ENCODE measurements around the gene PLB1.

PLB1 gene

DNA sequence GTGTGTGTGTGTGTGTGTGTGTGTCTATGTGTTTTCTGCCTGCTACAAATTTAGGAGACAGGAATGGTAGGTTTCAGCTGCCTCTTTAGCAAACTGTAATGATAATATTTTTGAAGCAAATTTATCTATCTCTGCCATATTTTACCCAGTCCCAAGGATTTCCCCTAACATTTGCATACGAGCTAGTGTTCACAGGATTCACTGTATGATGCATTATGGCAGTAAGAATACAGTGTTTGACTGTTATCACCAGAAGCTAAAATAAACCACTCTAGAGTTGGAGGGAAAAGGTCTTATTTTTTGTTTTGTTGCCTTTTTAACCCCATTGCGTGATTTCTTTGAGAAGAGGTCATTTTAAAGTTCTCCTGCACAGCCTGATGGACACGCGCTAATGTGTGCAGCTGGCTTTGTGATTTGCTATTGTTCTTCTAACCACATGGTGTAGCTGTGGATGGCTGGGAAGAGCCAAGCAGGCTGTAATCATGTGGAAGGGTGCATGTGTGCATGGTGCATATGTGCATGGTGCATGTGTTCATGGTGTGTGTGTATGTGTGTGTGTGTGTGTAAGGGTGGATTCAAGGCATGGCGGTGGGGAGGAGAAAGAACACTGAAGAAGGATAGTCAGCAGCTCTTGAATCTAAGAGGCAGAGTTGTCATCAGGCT is 62.4 kb downstream of the PLB1 start:
- no peak overlapping the region for H3K4me3 ChIP-seq (ENCODE audit: low read depth, low read length)
- TF ChIP-seq, protein P1, sequence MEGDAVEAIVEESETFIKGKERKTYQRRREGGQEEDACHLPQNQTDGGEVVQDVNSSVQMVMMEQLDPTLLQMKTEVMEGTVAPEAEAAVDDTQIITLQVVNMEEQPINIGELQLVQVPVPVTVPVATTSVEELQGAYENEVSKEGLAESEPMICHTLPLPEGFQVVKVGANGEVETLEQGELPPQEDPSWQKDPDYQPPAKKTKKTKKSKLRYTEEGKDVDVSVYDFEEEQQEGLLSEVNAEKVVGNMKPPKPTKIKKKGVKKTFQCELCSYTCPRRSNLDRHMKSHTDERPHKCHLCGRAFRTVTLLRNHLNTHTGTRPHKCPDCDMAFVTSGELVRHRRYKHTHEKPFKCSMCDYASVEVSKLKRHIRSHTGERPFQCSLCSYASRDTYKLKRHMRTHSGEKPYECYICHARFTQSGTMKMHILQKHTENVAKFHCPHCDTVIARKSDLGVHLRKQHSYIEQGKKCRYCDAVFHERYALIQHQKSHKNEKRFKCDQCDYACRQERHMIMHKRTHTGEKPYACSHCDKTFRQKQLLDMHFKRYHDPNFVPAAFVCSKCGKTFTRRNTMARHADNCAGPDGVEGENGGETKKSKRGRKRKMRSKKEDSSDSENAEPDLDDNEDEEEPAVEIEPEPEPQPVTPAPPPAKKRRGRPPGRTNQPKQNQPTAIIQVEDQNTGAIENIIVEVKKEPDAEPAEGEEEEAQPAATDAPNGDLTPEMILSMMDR (IDR thresholded peaks at IDR 0.05; ENCODE audit: insufficient read depth, low read depth, low read length, missing control alignments): no peak
- DNase-seq (ENCODE audit: low read depth): no peak

GRCh38 chr2:28558918-28559317 is 63.1 kb downstream of the PLB1 start:
- TF ChIP-seq, protein P1 (IDR thresholded peaks at IDR 0.05; ENCODE audit: insufficient read depth, low read depth, low read length, missing control alignments): no peak
- H3K4me3 ChIP-seq (ENCODE audit: low read depth, low read length): no peak overlapping the region
- DNase-seq (ENCODE audit: low read depth): no peak

DNA sequence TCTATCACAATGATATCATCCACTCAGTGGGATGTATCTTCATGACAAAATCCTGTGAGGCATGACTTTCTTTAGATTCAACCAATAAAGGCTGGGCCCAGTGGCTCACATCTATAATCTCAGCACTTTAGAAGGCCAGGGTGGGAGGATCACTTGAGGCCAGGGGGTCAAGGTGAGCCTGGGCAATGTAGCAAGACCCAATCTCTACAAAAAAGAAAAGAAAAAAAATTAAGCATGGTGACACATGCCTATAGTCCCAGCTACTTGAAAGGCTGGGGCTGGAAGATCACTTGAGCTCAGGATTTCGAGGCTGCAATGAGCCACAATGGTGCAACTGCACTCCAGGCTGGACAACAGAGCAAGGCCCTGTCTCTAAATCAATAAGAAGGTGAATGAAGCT is 68.0 kb downstream of the PLB1 start:
- no peak overlapping the region for H3K4me3 ChIP-seq (ENCODE audit: low read depth, low read length)
- no peak for DNase-seq (ENCODE audit: low read depth)
- TF ChIP-seq, protein P1 (IDR thresholded peaks at IDR 0.05; ENCODE audit: insufficient read depth, low read depth, low read length, missing control alignments): no peak

DNA sequence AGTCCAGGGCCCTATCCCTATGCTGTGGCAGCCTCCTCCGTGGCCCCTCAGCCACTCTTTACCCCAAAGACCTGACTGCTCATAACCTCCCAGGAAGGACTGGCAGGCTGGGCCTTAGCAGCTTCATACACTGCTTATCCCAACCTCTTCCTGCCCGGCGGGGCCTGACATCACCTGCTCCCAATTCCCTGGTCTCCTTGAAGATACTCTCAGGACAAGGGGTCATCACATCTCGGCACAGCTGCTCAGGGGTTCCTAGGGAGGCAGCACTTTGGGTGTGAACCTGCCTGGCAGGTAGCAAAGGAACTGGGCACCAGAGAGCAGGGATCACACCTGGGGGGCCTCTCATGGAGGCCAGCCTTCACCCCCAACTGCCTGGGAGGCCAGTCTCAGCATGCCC is 68.5 kb downstream of the PLB1 start:
- DNase-seq (ENCODE audit: low read depth): no peak
- H3K4me3 ChIP-seq (ENCODE audit: low read depth, low read length): no peak overlapping the region
- TF ChIP-seq, protein P1 (IDR thresholded peaks at IDR 0.05; ENCODE audit: insufficient read depth, low read depth, low read length, missing control alignments): no peak

DNA sequence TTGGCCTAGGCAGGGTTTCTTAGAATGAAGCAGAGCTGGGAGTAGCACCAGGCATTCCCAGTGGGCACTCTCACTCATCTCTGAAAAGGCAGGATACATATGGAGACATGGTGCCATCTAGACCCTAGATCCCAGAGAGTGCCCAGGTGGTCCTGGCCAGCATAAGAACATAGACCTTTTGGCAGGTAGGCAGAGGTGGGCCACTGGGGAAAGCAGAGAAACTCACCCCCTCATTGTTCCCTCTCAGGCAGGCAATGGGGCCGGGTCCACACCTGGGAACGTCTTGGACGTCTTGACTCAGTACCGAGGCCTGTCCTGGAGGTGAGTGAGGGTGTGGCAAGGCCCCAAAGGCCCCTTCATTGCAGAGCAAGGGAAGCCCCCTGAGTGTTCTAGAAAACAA is 69.2 kb downstream of the PLB1 start:
- no peak overlapping the region for H3K4me3 ChIP-seq (ENCODE audit: low read depth, low read length)
- no peak for DNase-seq (ENCODE audit: low read depth)
- TF ChIP-seq, protein P1 (IDR thresholded peaks at IDR 0.05; ENCODE audit: insufficient read depth, low read depth, low read length, missing control alignments): no peak

DNA sequence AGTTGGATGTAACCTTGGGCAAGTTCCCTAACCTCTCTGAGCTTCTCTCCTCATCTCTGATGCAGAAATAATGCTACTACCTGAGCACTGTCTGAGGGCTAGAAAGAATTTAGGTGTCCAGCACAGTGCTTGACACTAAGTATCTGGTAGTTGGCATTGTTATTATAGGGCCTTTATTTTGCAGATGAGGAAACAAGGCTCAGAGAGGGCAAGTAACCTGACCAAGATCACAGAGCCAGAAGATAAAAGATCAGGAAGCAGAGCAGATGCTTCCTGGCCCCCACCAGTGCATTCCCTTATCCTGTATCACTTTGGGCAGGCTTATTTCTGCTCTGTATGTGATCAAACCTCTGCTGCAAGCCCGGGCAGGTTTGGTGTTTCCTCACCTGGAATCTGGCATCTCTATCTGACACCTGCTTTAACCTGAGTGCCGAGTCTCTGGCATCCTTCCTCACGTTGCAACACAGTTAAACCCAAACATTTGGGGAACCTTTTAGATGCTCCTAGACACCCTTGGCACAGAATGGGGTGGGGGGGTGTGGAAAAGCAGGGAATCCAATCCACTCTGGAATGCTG is 69.9 kb downstream of the PLB1 start:
- DNase-seq (ENCODE audit: low read depth): no peak
- TF ChIP-seq, protein P1 (IDR thresholded peaks at IDR 0.05; ENCODE audit: insufficient read depth, low read depth, low read length, missing control alignments): no peak
- no peak overlapping the region for H3K4me3 ChIP-seq (ENCODE audit: low read depth, low read length)
